GM23338 (cell line): ENCODE measurements around the gene GTF3C1. TPM values are rescaled to one million over a fixed set of nuclear protein-coding genes. Genes with fewer than 3 reads are reported as not detected.

Source experiments
- ATAC-seq: fragments of 200-7000 bp; cut with Tn5 transposase; 3 replicates; pipeline ENCODE4 v1.9.1; 2020
- DNase-seq: peaks from one replicate; pipeline ENCODE4 v3.0.0-alpha.2; 2015; ENCODE audit warnings: low spot score
- H2AFZ ChIP-seq: fragments of 200-600 bp; sonication (generic); 2 replicates; pipeline ENCODE4 v1.8.0; 2016; ENCODE audit warnings: antibody characterized with exemption, mild to moderate bottlenecking, moderate library complexity
- H3F3A ChIP-seq: fragments of 200-600 bp; sonication (generic); replicated peaks from 2 replicates; pipeline ENCODE4 v1.8.0; 2017; ENCODE audit warnings: antibody characterized with exemption, mixed run types, low read depth
- H3K27ac ChIP-seq: fragments of 200-600 bp; sonication (generic); 2 replicates; pipeline ENCODE4 v1.6.1; 2016; ENCODE audit warnings: low read depth
- H3K27me3 ChIP-seq: fragments of 200-600 bp; sonication (generic); 2 replicates; pipeline ENCODE4 v1.8.0; 2016; ENCODE audit warnings: mild to moderate bottlenecking, mixed run types, moderate library complexity; ENCODE audit not compliant: insufficient read depth
- H3K36me3 ChIP-seq: fragments of 200-600 bp; sonication (generic); 2 replicates; pipeline ENCODE4 v1.8.0; 2016; ENCODE audit warnings: mild to moderate bottlenecking; ENCODE audit not compliant: insufficient read depth
- H3K4me1 ChIP-seq: fragments of 200-600 bp; sonication (generic); 2 replicates; pipeline ENCODE4 v1.8.0; 2016; ENCODE audit warnings: mild to moderate bottlenecking, moderate library complexity; ENCODE audit not compliant: insufficient read depth
- H3K4me2 ChIP-seq: fragments of 200-600 bp; sonication (generic); 2 replicates; pipeline ENCODE4 v1.7.1; 2017; ENCODE audit warnings: mixed run types
- H3K4me3 ChIP-seq: fragments of 200-600 bp; sonication (generic); 2 replicates; pipeline ENCODE4 v1.6.1; 2016; ENCODE audit warnings: mixed run types
- H3K79me2 ChIP-seq: fragments of 200-600 bp; sonication (generic); replicated peaks from 2 replicates; pipeline ENCODE4 v1.8.0; 2017; ENCODE audit warnings: mild to moderate bottlenecking; ENCODE audit not compliant: insufficient read depth
- H3K9me2 ChIP-seq: fragments of 200-600 bp; sonication (generic); 2 replicates; pipeline ENCODE4 v1.8.0; 2017; ENCODE audit not compliant: insufficient read depth
- H4K20me1 ChIP-seq: fragments of 200-600 bp; sonication (generic); replicated peaks from 2 replicates; pipeline ENCODE4 v1.8.0; 2017; ENCODE audit warnings: mild to moderate bottlenecking; ENCODE audit not compliant: insufficient read depth
- H3K27ac Mint-ChIP-seq: 2 replicates; pipeline ENCODE4 v1.8.0; 2020; ENCODE audit warnings: inconsistent platforms, mild to moderate bottlenecking, moderate library complexity, mixed read lengths
- H3K27me3 Mint-ChIP-seq: 3 replicates; pipeline ENCODE4 v1.8.0; 2022; ENCODE audit warnings: low read depth, mild to moderate bottlenecking, moderate library complexity, mixed read lengths, inconsistent platforms; ENCODE audit not compliant: insufficient read depth, poor library complexity
- H3K36me3 Mint-ChIP-seq: 3 replicates; pipeline ENCODE4 v1.8.0; 2021; ENCODE audit warnings: low read depth, mild to moderate bottlenecking, inconsistent platforms, moderate library complexity, mixed read lengths
- H3K4me1 Mint-ChIP-seq: 3 replicates; pipeline ENCODE4 v1.8.0; 2020; ENCODE audit warnings: mild to moderate bottlenecking, inconsistent platforms, mixed read lengths
- H3K4me3 Mint-ChIP-seq: 3 replicates; pipeline ENCODE4 v1.8.0; 2021; ENCODE audit warnings: moderate library complexity, mild to moderate bottlenecking, inconsistent platforms, mixed read lengths
- H3K9me3 Mint-ChIP-seq: 3 replicates; pipeline ENCODE4 v1.8.0; 2020; ENCODE audit warnings: moderate library complexity, mild to moderate bottlenecking, inconsistent platforms, mixed read lengths
- CREB1 ChIP-seq: fragments of 250-450 bp; sonication (Bioruptor Pico); IDR thresholded peaks from 2 replicates; pipeline ENCODE4 v1.5.0; 2020; ENCODE audit warnings: low read depth, mild to moderate bottlenecking, moderate library complexity
- ETS1 ChIP-seq: IDR thresholded peaks from 2 replicates; pipeline ENCODE4 v1.6.1; 2016; ENCODE audit warnings: antibody characterized with exemption
- EZH2 ChIP-seq: fragments of 200-600 bp; sonication (generic); IDR thresholded peaks from one replicate; pipeline ENCODE4 v1.8.0; 2017; ENCODE audit warnings: antibody characterized with exemption, mild to moderate bottlenecking, low read depth; ENCODE audit not compliant: unreplicated experiment
- JUNB ChIP-seq: IDR thresholded peaks from one replicate; pipeline ENCODE4 v1.6.1; 2016; ENCODE audit warnings: antibody characterized with exemption; ENCODE audit not compliant: unreplicated experiment
- POLR2AphosphoS5 ChIP-seq: IDR thresholded peaks from 2 replicates; pipeline ENCODE4 v1.6.1; 2016; ENCODE audit warnings: antibody characterized with exemption, low read depth
- STAT1 ChIP-seq: IDR thresholded peaks from one replicate; pipeline ENCODE4 v1.6.1; 2016; ENCODE audit warnings: antibody characterized with exemption; ENCODE audit not compliant: unreplicated experiment
- ZNF114 ChIP-seq: fragments of 250-450 bp; sonication (Bioruptor Pico); IDR thresholded peaks from 2 replicates; pipeline ENCODE4 v1.5.0; 2020; ENCODE audit warnings: mild to moderate bottlenecking, moderate library complexity
- ZNF331 ChIP-seq: fragments of 250-450 bp; sonication (Bioruptor Pico); IDR thresholded peaks from 2 replicates; pipeline ENCODE4 v1.5.0; 2020; ENCODE audit warnings: low read depth, mild to moderate bottlenecking, moderate library complexity
- polyA plus RNA-seq: library from polyadenylated mRNA; unstranded; fragments of >200 nt; fragmentation: Nextera tagmentation; extraction: Ambion mirVana; gene quantifications from 2 replicates; pipeline ENCODE4 v1.2.1, GENCODE V29; 2016
- total RNA-seq: library from RNA; depleted of rRNA; stranded (reverse); fragments of >200 nt; shearing (Covaris generic); gene quantifications from 2 replicates; pipeline ENCODE4 v1.2.3, GENCODE V29; 2014
- TF ChIP-seq, protein P1 (sequence below): fragments of 250-450 bp; sonication (Bioruptor Pico); IDR thresholded peaks from 2 replicates; pipeline ENCODE4 v1.5.0; 2020; ENCODE audit warnings: mild to moderate bottlenecking, moderate library complexity

Gene GTF3C1
- total and polyA plus RNA-seq, 2 experiments from 2014 or later = 78.5 to 138 TPM

DNA sequence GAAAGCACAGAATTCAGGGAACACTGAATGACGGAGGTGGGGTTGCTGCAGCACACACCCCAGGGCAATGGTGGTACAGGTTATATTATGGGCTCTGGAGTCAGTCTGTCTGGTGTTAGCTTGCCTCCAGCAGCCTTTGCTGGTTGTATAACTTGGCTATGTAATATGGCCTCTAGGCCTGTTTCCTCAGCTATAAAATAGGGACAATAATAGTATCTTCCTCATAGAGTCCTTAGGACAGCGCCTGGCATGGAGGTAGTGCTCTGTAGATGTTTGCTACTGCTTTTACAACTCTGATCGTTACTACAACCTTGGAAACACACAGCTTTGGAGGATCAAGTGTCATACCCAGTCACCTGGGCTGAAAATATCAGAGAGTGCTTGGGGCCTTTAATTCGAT lies 31.5 kb downstream of the GTF3C1 start (continued):
- no peak for TF ChIP-seq JUNB
- TF ChIP-seq, protein P1, sequence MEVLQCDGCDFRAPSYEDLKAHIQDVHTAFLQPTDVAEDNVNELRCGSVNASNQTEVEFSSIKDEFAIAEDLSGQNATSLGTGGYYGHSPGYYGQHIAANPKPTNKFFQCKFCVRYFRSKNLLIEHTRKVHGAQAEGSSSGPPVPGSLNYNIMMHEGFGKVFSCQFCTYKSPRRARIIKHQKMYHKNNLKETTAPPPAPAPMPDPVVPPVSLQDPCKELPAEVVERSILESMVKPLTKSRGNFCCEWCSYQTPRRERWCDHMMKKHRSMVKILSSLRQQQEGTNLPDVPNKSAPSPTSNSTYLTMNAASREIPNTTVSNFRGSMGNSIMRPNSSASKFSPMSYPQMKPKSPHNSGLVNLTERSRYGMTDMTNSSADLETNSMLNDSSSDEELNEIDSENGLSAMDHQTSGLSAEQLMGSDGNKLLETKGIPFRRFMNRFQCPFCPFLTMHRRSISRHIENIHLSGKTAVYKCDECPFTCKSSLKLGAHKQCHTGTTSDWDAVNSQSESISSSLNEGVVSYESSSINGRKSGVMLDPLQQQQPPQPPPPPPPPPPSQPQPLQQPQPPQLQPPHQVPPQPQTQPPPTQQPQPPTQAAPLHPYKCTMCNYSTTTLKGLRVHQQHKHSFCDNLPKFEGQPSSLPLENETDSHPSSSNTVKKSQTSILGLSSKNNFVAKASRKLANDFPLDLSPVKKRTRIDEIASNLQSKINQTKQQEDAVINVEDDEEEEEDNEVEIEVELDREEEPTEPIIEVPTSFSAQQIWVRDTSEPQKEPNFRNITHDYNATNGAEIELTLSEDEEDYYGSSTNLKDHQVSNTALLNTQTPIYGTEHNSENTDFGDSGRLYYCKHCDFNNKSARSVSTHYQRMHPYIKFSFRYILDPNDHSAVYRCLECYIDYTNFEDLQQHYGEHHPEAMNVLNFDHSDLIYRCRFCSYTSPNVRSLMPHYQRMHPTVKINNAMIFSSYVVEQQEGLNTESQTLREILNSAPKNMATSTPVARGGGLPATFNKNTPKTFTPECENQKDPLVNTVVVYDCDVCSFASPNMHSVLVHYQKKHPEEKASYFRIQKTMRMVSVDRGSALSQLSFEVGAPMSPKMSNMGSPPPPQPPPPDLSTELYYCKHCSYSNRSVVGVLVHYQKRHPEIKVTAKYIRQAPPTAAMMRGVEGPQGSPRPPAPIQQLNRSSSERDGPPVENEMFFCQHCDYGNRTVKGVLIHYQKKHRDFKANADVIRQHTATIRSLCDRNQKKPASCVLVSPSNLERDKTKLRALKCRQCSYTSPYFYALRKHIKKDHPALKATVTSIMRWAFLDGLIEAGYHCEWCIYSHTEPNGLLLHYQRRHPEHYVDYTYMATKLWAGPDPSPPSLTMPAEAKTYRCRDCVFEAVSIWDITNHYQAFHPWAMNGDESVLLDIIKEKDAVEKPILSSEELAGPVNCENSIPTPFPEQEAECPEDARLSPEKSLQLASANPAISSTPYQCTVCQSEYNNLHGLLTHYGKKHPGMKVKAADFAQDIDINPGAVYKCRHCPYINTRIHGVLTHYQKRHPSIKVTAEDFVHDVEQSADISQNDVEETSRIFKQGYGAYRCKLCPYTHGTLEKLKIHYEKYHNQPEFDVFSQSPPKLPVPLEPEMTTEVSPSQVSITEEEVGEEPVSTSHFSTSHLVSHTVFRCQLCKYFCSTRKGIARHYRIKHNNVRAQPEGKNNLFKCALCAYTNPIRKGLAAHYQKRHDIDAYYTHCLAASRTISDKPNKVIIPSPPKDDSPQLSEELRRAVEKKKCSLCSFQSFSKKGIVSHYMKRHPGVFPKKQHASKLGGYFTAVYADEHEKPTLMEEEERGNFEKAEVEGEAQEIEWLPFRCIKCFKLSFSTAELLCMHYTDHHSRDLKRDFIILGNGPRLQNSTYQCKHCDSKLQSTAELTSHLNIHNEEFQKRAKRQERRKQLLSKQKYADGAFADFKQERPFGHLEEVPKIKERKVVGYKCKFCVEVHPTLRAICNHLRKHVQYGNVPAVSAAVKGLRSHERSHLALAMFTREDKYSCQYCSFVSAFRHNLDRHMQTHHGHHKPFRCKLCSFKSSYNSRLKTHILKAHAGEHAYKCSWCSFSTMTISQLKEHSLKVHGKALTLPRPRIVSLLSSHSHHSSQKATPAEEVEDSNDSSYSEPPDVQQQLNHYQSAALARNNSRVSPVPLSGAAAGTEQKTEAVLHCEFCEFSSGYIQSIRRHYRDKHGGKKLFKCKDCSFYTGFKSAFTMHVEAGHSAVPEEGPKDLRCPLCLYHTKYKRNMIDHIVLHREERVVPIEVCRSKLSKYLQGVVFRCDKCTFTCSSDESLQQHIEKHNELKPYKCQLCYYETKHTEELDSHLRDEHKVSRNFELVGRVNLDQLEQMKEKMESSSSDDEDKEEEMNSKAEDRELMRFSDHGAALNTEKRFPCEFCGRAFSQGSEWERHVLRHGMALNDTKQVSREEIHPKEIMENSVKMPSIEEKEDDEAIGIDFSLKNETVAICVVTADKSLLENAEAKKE (CRISPR knock-in tag) = no peak
- no peak for TF ChIP-seq POLR2AphosphoS5

DNA sequence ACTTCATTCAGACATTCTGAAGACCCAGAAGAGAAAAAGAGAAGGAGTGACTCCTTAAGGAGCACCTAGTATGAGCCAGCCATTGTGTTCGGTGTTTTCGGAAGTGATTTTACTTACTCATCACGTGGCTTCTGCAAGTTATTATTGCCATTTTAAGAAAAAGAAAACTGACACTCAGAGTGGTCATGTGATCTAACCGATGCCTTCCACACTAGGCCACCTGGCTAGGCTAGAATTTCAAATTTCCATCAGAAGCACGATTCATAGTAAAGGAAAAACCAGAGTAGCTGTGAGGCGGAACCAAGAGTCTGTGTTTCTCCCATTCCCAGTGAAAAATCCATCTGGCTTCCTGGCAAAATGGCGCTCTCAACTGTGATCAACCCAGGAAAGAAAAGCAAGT lies 32.0 kb downstream of the GTF3C1 start:
- 0 out of 2 replicates have a peak, but pooled peaks cover 3% of the 10 kb centered on the region for H3K36me3 ChIP-seq
- no peak for ATAC-seq
- no peak for TF ChIP-seq CREB1 (CRISPR knock-in tag)
- no peak for TF ChIP-seq EZH2
- TF ChIP-seq ZNF331 (CRISPR knock-in tag) = no peak
- no peak for TF ChIP-seq STAT1
- no peak for TF ChIP-seq ETS1
- TF ChIP-seq ZNF114 = no peak
- no peak for TF ChIP-seq JUNB
- TF ChIP-seq, protein P1 (CRISPR knock-in tag) = no peak

More for the DNA sequence above, 32.0 kb downstream of the GTF3C1 start:
- no peak overlapping the region for H2AFZ ChIP-seq
- H3K36me3 Mint-ChIP-seq = peaks cover 36% of the 10 kb centered on the region
- no peak overlapping the region for H3K4me3 ChIP-seq
- no peaks in the 10 kb centered on the region for H3K4me1 Mint-ChIP-seq
- DNase-seq = no peak
- no peak overlapping the region for H3K4me2 ChIP-seq
- H3K4me3 Mint-ChIP-seq = no peak overlapping the region
- peaks cover 17% of the 10 kb centered on the region; the same call in 1 of the 2 replicates for H3K79me2 ChIP-seq
- H3F3A ChIP-seq = no peaks in the 10 kb centered on the region
- peak overlapping the region; percentile 65; the same call in 1 of the 2 replicates for H3K27ac Mint-ChIP-seq
- no peaks in the 10 kb centered on the region for H3K9me2 ChIP-seq
- H3K4me1 ChIP-seq = no peaks in the 10 kb centered on the region
- H3K9me3 Mint-ChIP-seq = no peaks in the 10 kb centered on the region
- H4K20me1 ChIP-seq = peaks cover 7% of the 10 kb centered on the region; the same call in 1 of the 2 replicates
- no peaks in the 10 kb centered on the region for H3K27me3 ChIP-seq
- no peak overlapping the region for H3K27ac ChIP-seq
- peaks cover 3% of the 10 kb centered on the region for H3K27me3 Mint-ChIP-seq
